ENCODE results near the gene ADAMTS12.

Gene ADAMTS12

GRCh38 chr5:33527696-33528095, 364.1 kb downstream of the ADAMTS12 start:
- H3K4ac ChIP-seq (ENCODE audit: low read length), result no peak overlapping the region
- H3K14ac ChIP-seq (ENCODE audit: low read length), result no peak overlapping the region
- no peak overlapping the region for H2BK120ac ChIP-seq (ENCODE audit: low read depth, low read length)
- H3K9ac ChIP-seq (ENCODE audit: low read depth, low read length, poor library complexity), result no peak overlapping the region
- no CpG with 5 or more reads among the region's 2 CpGs for WGBS, 2 donors (ENCODE audit: extremely low coverage in 2 of 2, insufficient read length in 2 of 2, insufficient replicate concordance in 1 of 2)
- no peak overlapping the region for H3K18ac ChIP-seq (ENCODE audit: low read length)
- no peak overlapping the region for H3K4me2 ChIP-seq (ENCODE audit: insufficient read depth, low read length, poor library complexity, severe bottlenecking)
- no peak overlapping the region for H2BK12ac ChIP-seq (ENCODE audit: low read length)
- no peak overlapping the region for H2AK5ac ChIP-seq (ENCODE audit: low read depth, low read length)
- no peak overlapping the region for H3K4me3 ChIP-seq (ENCODE audit: low read length in 2 of 2)
- no peaks in the 10 kb centered on the region for H3K9me3 ChIP-seq (replicated peaks in 1 of 2; ENCODE audit: control insufficient read depth in 2 of 2, insufficient read depth in 1 of 2, low read depth in 1 of 2, low read length in 2 of 2)
- H3K4me1 ChIP-seq (ENCODE audit: control insufficient read depth in 2 of 2, insufficient read depth in 1 of 2, low read depth in 1 of 2, low read length in 2 of 2), result no peaks in the 10 kb centered on the region
- no peaks in the 10 kb centered on the region for H3K79me1 ChIP-seq (ENCODE audit: low read depth, low read length)
- H2BK5ac ChIP-seq (ENCODE audit: low read length), result no peak overlapping the region
- H2AFZ ChIP-seq (ENCODE audit: low read length), result no peak overlapping the region
- H2BK15ac ChIP-seq (ENCODE audit: low read length), result no peak overlapping the region
- no peak overlapping the region for H4K91ac ChIP-seq (ENCODE audit: low read depth, low read length, poor library complexity)
- H3K23ac ChIP-seq (ENCODE audit: low read depth, low read length, poor library complexity), result no peak overlapping the region
- DNase-seq (ENCODE audit: low spot score), result no peak
- no peak overlapping the region for H3K27ac ChIP-seq (replicated peaks; ENCODE audit: low read length)
- H3K27me3 ChIP-seq (ENCODE audit: control insufficient read depth in 3 of 3, insufficient read depth in 3 of 3, low read depth in 1 of 3, low read length in 3 of 3), result no peaks in the 10 kb centered on the region
- peaks cover 4 to 59% of the 10 kb centered on the region in 2 donors for H3K36me3 ChIP-seq (replicated peaks in 1 of 2; ENCODE audit: control insufficient read depth in 2 of 2, insufficient read depth in 2 of 2, low read length in 2 of 2)
- H4K8ac ChIP-seq (ENCODE audit: low read depth, low read length), result no peak overlapping the region

GRCh38 chr5:33526755-33527154, 365.0 kb downstream of the ADAMTS12 start:
- no peak overlapping the region for H2BK120ac ChIP-seq (ENCODE audit: low read depth, low read length)
- no peak overlapping the region for H3K18ac ChIP-seq (ENCODE audit: low read length)
- no peaks in the 10 kb centered on the region for H3K4me1 ChIP-seq (ENCODE audit: control insufficient read depth in 2 of 2, insufficient read depth in 1 of 2, low read depth in 1 of 2, low read length in 2 of 2)
- H3K27ac ChIP-seq (replicated peaks; ENCODE audit: low read length), result no peak overlapping the region
- no peaks in the 10 kb centered on the region for H3K27me3 ChIP-seq (ENCODE audit: control insufficient read depth in 3 of 3, insufficient read depth in 3 of 3, low read depth in 1 of 3, low read length in 3 of 3)
- H3K23ac ChIP-seq (ENCODE audit: low read depth, low read length, poor library complexity), result no peak overlapping the region
- H3K4me2 ChIP-seq (ENCODE audit: insufficient read depth, low read length, poor library complexity, severe bottlenecking), result no peak overlapping the region
- H4K91ac ChIP-seq (ENCODE audit: low read depth, low read length, poor library complexity), result no peak overlapping the region
- H3K79me1 ChIP-seq (ENCODE audit: low read depth, low read length), result no peaks in the 10 kb centered on the region
- H3K14ac ChIP-seq (ENCODE audit: low read length), result no peak overlapping the region
- no peak overlapping the region for H2AFZ ChIP-seq (ENCODE audit: low read length)
- no peak overlapping the region for H4K8ac ChIP-seq (ENCODE audit: low read depth, low read length)
- no peaks in the 10 kb centered on the region for H3K9me3 ChIP-seq (replicated peaks in 1 of 2; ENCODE audit: control insufficient read depth in 2 of 2, insufficient read depth in 1 of 2, low read depth in 1 of 2, low read length in 2 of 2)
- no peak for DNase-seq (ENCODE audit: low spot score)
- H2BK12ac ChIP-seq (ENCODE audit: low read length), result no peak overlapping the region
- no peak overlapping the region for H2BK15ac ChIP-seq (ENCODE audit: low read length)
- no CpG with 5 or more reads among the region's 4 CpGs for WGBS, 2 donors (ENCODE audit: extremely low coverage in 2 of 2, insufficient read length in 2 of 2, insufficient replicate concordance in 1 of 2)
- peaks cover 4 to 50% of the 10 kb centered on the region in 2 donors for H3K36me3 ChIP-seq (replicated peaks in 1 of 2; ENCODE audit: control insufficient read depth in 2 of 2, insufficient read depth in 2 of 2, low read length in 2 of 2)
- H3K9ac ChIP-seq (ENCODE audit: low read depth, low read length, poor library complexity), result no peak overlapping the region
- no peak overlapping the region for H2BK5ac ChIP-seq (ENCODE audit: low read length)
- H3K4ac ChIP-seq (ENCODE audit: low read length), result no peak overlapping the region
- no peak overlapping the region for H3K4me3 ChIP-seq (ENCODE audit: low read length in 2 of 2)
- H2AK5ac ChIP-seq (ENCODE audit: low read depth, low read length), result no peak overlapping the region

GRCh38 chr5:33524476-33524875, 367.3 kb downstream of the ADAMTS12 start:
- Histone ChIP-seq H3K4me2 (ENCODE audit: insufficient read depth, low read length, poor library complexity, severe bottlenecking) (no peak overlapping the region), H2BK15ac (ENCODE audit: low read length) (no peak overlapping the region), H4K8ac (ENCODE audit: low read depth, low read length) (no peak overlapping the region), H2AK5ac (ENCODE audit: low read depth, low read length) (no peak overlapping the region), H2BK120ac (ENCODE audit: low read depth, low read length) (no peak overlapping the region), H3K4ac (ENCODE audit: low read length) (no peak overlapping the region), H2BK12ac (ENCODE audit: low read length) (no peak overlapping the region), H3K27ac (replicated peaks; ENCODE audit: low read length) (no peak overlapping the region), H3K4me1 (ENCODE audit: control insufficient read depth in 2 of 2, insufficient read depth in 1 of 2, low read depth in 1 of 2, low read length in 2 of 2) (no peaks in the 10 kb centered on the region), H2AFZ (ENCODE audit: low read length) (no peak overlapping the region), H3K4me3 (ENCODE audit: low read length in 2 of 2) (no peak overlapping the region), H3K27me3 (ENCODE audit: control insufficient read depth in 3 of 3, insufficient read depth in 3 of 3, low read depth in 1 of 3, low read length in 3 of 3) (no peaks in the 10 kb centered on the region), H3K14ac (ENCODE audit: low read length) (no peak overlapping the region), H3K36me3 (replicated peaks in 1 of 2; ENCODE audit: control insufficient read depth in 2 of 2, insufficient read depth in 2 of 2, low read length in 2 of 2) (peaks cover 4 to 33% of the 10 kb centered on the region in 2 donors), H3K9me3 (replicated peaks in 1 of 2; ENCODE audit: control insufficient read depth in 2 of 2, insufficient read depth in 1 of 2, low read depth in 1 of 2, low read length in 2 of 2) (peaks cover 2 to 4% of the 10 kb centered on the region in 2 donors), H3K23ac (ENCODE audit: low read depth, low read length, poor library complexity) (no peak overlapping the region), H3K9ac (ENCODE audit: low read depth, low read length, poor library complexity) (no peak overlapping the region), H2BK5ac (ENCODE audit: low read length) (no peak overlapping the region), H3K79me1 (ENCODE audit: low read depth, low read length) (no peaks in the 10 kb centered on the region), H4K91ac (ENCODE audit: low read depth, low read length, poor library complexity) (no peak overlapping the region), H3K18ac (ENCODE audit: low read length) (no peak overlapping the region)
- DNase-seq (ENCODE audit: low spot score), result no peak
- WGBS, 2 donors (ENCODE audit: extremely low coverage in 2 of 2, insufficient read length in 2 of 2, insufficient replicate concordance in 1 of 2), result no CpG with 5 or more reads among the region's 2 CpGs

GRCh38 chr5:33523208-33523771, 368.5 kb downstream of the ADAMTS12 start:
- Histone ChIP-seq H3K27ac (replicated peaks; ENCODE audit: low read length) (no peak overlapping the region), H3K18ac (ENCODE audit: low read length) (no peak overlapping the region), H3K27me3 (ENCODE audit: control insufficient read depth in 3 of 3, insufficient read depth in 3 of 3, low read depth in 1 of 3, low read length in 3 of 3) (no peaks in the 10 kb centered on the region), H3K23ac (ENCODE audit: low read depth, low read length, poor library complexity) (no peak overlapping the region), H2AFZ (ENCODE audit: low read length) (no peak overlapping the region), H4K91ac (ENCODE audit: low read depth, low read length, poor library complexity) (no peak overlapping the region), H4K8ac (ENCODE audit: low read depth, low read length) (no peak overlapping the region), H3K9ac (ENCODE audit: low read depth, low read length, poor library complexity) (no peak overlapping the region), H2BK12ac (ENCODE audit: low read length) (no peak overlapping the region), H3K4ac (ENCODE audit: low read length) (no peak overlapping the region), H3K9me3 (replicated peaks in 1 of 2; ENCODE audit: control insufficient read depth in 2 of 2, insufficient read depth in 1 of 2, low read depth in 1 of 2, low read length in 2 of 2) (peaks cover 2 to 7% of the 10 kb centered on the region in 2 donors), H2BK15ac (ENCODE audit: low read length) (no peak overlapping the region), H3K79me1 (ENCODE audit: low read depth, low read length) (no peaks in the 10 kb centered on the region), H3K4me3 (ENCODE audit: low read length in 2 of 2) (no peak overlapping the region), H3K4me2 (ENCODE audit: insufficient read depth, low read length, poor library complexity, severe bottlenecking) (no peak overlapping the region), H3K4me1 (ENCODE audit: control insufficient read depth in 2 of 2, insufficient read depth in 1 of 2, low read depth in 1 of 2, low read length in 2 of 2) (no peaks in the 10 kb centered on the region), H3K14ac (ENCODE audit: low read length) (no peak overlapping the region), H2BK5ac (ENCODE audit: low read length) (no peak overlapping the region), H2AK5ac (ENCODE audit: low read depth, low read length) (no peak overlapping the region), H2BK120ac (ENCODE audit: low read depth, low read length) (no peak overlapping the region), H3K36me3 (replicated peaks in 1 of 2; ENCODE audit: control insufficient read depth in 2 of 2, insufficient read depth in 2 of 2, low read length in 2 of 2) (peaks cover 4 to 33% of the 10 kb centered on the region in 2 donors)
- WGBS, 2 donors (ENCODE audit: extremely low coverage in 2 of 2, insufficient read length in 2 of 2, insufficient replicate concordance in 1 of 2), result no CpG with 5 or more reads among the region's 2 CpGs
- no peak for DNase-seq (ENCODE audit: low spot score)
